GM19452 (cell line): ENCODE results near the gene CCDC61.

Experiments used
- ATAC-seq: cut with Tn5 transposase; IDR thresholded peaks from one replicate; pipeline ENCODE4 v1.9.1; 2021; ENCODE audit not compliant: unreplicated experiment

Gene CCDC61

DNA sequence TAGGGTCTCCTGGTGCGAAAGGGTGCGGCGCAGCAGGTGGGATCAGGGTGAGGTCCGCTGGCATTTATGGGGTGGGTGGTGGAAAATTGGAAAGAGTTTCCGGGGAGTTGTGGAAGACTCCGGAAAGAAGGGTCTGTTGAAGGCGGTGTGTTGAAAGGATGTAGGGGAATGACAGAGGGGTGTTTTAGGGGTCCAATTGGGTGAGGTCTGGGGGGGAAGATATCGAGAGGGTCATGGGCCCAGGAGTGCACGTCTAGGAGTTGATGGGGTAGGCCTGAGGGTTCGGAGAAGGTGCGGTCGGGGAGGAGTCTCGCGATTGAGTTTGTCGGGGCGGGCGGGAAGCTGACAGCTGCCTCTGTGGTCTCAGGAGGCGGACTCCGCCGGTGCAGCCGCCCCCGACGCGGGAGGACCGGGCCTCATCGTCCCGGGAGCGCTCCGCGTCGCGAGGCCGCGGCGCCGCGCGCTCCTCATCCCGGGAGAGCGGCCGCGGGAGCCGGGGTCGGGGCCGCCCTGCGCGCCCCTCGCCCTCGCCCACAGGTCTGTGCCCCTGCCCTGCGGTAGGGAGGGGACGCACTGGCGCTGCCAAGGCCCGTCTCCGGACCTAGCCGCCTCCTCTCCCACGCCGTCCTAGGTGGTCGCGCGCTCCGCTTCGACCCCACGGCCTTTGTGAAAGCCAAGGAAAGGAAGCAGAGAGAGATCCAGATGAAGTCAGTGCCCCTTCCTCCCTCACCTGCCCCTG, 20.6 kb downstream of the CCDC61 start:
- no peak for ATAC-seq

GRCh38 chr19:46016426-46017094, 21.3 kb downstream of the CCDC61 start:
- no peak for ATAC-seq

- ATAC-seq = no peak
Observed at GRCh38 chr19:46017095-46017429, 21.8 kb downstream of the CCDC61 start.

GRCh38 chr19:46017874-46018675, 22.8 kb downstream of the CCDC61 start:
- no peak for ATAC-seq

DNA sequence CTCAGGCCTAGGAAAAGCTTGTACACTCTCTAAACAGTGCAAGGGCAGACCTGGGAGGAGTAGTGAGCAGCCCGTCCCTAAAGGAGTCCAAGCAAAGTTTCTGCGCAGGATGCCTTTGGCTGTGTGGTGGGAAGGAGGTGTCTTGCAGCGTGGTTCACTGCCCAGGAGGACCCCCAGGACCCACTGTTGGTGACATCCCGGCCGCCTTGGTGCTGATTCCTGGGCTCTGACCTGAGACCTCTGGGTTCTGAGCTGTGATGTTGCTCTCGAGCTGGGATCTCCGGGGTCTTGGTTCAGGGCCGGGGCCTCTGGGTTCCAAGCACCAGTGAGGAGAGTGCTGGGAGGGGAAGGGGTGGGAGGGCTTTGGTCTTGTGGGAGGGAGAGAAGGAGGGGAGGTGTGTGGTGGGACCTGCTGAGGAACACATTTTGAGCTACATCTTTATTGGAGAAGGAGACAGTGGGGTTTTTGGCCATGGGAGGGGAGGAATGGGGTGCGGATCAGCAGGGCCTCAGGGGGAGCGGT, 23.5 kb downstream of the CCDC61 start:
- ATAC-seq = no peak

DNA sequence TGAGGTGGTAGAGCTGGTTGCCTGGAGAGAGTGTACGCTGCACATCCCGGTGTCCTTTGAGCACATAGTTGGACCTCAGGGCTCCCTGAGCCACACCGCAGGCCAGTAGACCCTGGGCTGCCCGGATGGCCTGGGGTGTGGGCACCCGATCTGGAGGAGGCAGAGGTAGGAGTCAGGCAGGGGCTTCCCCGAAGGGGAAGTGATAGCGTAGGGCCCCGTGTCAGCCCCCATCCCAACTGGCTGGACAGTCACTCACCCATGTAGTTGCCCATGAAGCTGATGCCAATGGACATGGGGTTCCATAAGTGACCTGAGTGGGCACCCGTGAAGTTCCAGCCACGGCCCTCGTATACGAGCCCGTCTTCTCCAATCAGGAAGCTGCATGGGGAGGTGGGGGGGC, 24.0 kb downstream of the CCDC61 start:
- ATAC-seq = no peak

GRCh38 chr19:46020819-46021125, 25.5 kb downstream of the CCDC61 start:
- no peak for ATAC-seq

GRCh38 chr19:46021531-46022041, 26.3 kb downstream of the CCDC61 start:
- no peak for ATAC-seq

DNA sequence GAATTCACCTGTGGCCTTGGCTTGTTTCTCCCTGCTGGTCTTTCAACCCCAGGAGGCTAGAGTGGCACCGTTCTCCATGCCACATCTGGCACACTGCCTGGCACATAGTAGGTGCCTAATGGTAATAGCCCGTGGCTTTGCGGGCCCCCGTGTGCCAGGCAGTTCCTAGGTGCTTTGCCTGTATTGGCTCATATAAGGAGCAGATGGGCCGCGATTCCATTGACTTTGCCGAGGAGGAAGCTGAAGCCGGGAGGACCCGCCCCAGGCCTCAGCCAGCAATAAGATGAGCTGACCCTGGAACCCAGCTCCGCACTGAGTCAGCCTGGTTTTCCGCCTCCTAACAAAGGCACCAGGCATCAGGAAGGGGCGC, 26.8 kb downstream of the CCDC61 start:
- ATAC-seq = no peak

DNA sequence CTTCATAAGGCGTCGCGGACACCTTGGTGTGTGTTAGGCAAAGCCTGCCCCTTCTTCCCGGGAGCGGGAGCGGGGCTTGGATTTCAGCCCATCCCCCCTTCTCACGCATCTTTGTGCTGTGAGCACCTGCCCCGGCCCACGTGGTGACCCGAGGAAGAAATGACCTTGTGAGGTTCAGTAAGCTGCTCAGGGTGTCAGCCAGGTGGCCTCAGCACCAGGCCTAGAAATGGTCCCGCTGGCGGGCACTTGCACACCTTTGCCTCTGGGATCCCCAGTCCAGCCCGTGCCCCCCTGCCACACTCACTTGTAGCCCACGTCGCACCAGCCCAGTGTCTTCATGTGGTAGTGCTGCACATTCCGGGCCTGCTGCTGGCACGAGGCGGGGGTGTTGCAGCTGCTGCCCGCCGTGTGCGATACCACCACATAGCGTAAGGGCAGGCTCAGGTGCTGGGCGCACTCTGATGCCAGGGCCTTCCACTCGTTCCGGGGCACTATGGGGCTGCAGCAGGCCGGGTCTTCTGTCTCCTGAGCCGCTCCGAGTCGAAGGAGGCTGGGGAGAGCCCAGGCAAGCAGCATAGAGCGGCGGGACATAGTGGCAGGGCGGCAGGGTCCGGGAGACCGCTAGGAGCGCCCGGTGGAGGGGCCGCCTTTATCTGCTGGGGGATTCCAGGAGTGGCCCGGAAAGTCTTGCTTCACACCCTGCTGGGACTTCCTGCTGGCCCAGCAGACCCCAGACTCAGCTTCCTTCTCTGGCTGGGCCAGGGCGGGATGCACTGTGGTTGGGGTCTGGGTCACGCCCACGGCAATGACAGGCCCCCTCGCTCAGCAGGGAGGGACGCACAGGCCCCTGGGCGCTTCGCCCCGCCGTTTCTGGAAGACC, 27.4 kb downstream of the CCDC61 start, which contains the start of gene PGLYRP1:
TSS of gene PGLYRP1 (minus strand) at position 623 of the 880 bp plus-strand sequence. CDS start at position 591, 32 bp downstream.
- ATAC-seq = no peak

- ATAC-seq = no peak
Observed at GRCh38 chr19:46023311-46023779, 28.1 kb downstream of the CCDC61 start.

DNA sequence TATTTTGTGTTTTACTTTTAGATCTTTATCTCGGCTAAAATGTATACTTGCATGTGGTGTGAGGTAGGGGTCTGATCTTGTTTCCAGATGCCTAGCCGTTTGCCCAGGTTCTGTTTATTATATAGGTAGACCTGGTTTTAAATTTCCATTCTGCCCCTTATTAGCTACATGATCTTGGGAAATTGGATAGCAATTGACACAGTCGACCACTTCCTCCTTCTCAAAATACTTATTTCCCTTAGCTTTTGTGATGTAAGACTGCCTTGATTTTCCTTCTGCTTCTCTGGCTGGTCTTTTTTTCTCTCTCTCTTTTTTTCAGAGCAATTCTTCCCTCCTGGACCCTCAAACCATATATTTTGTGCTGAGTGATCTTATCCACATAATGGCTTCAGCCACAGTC, 30.6 kb downstream of the CCDC61 start:
- ATAC-seq = no peak

GRCh38 chr19:46030812-46031550, 35.7 kb downstream of the CCDC61 start:
- no peak for ATAC-seq

DNA sequence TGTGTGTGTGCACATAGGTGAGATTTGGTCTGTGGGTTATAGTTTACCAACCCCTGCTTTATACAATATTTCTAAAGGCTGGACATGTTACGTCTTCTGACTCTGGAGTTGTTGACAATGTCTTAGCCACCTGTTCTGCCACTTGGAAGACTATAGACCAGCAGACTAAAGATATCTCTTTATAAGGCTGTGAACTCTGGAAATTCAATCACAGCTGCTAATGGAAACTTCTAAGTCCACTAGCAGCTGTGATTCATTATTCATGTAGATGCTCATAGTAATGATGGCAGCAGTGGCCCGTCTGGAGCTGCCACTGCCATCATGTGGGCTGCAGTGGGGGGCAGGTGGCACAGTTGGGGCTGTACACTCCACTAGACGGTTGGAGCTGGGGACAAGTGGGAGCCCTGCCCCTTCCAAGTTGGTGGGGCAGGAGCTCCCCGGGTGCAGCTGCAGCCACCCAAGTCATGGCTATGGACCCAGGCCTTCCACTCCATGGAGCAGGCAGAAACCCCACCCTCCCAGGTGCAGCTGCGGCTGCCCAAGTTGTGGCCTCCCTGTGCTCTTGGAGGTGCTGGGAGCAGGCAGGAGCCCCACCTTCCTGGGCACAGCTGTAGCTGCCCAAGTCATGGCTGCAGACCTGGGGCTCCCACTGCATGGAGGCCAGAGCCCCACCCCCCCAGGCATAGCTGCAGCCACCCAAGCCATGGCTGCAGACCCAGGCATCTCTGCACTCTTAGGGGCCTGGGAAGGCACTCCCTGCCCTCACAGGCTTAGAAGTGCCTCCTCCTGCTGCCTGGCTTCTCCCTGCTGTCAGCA, 36.7 kb downstream of the CCDC61 start:
- no peak for ATAC-seq

DNA sequence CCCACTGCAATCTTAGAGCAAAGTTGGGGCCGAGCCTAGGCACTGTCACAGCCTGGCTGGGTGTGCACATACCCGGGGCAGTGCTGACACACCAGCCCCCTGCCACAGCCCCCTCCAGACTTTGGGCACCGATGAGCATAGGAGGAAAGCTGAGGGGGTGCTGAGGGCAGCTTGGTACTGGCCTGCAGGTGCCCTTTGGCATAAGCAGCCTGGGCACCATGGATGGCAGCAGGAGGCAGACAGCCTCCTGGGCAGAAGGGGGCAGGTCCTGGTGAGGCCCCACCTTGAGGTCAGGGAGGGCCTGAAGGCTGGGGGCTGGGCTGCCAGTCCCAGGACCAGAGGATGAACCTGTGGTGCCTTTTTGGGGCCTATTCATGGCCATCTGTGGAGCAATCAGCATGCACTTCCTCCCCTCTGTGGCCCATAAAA, 37.3 kb downstream of the CCDC61 start:
- no peak for ATAC-seq

DNA sequence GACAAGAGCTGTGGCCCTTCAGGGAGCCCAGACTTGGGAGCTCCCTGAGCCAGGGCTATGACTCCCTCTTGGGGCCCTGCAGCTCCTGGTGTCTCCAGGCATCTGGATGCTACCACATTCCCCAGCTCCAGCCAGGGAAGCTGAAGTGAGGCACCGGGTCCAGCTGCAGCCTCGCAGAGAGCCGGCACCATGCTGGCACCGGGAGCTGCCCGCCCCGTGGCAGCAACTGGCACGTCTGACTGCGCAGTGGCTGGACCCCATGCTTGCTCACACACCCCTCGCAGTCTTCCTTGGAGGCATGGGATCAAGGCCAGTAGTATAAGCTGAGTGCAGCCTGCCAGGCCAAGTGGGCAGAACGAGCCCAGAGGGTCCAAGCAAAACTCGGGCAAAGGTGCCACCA, 38.1 kb downstream of the CCDC61 start:
- no peak for ATAC-seq

GRCh38 chr19:46035546-46035945, 40.3 kb downstream of the CCDC61 start:
- no peak for ATAC-seq

DNA sequence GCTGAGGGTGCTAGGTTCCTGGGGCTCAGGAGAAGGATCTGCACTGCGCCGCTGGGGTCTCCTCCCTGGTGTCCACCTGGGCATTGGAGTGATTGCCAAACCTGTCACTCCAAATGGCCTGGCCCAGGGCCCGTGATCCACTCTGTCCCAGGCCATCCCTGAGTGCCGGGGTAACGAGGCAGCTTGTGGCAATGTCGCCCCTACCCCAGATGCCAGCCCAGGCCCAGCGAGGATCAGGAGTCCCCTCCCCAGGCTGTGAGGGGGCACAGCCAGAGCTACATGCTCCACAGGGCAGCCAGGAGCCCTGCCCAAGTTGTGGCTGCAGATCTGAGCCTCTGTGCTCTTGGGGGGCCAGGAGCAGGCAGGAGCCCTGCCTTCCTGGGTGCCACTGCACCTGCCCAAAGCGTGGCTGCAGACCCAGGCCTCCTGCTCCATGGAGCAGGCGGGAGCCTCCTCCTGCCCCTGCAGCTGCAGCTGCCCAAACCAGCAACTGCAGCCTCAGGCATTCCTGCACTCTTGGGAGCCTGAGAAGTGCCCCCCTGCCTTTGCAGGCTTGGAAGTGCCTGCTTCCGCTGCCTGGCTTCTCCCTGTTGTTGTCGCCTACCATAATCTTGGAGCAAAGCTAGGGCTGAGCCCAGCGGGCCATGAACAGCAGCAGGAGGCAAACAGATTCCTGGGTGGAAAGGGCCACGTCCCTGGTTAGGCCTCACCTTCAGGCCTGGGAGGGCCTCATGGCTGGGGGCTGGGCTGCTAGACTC, 40.9 kb downstream of the CCDC61 start:
- no peak for ATAC-seq
